Stimulated activated CD4-positive, alpha-beta T cell treated with anti-CD3 and anti-CD28 coated beads, Interleukin-1b, Interleukin-23, amount 100 ng/mL, for 24 hours (primary cell): Measurements from ENCODE around the gene MTMR1.
A peak's percentile ranks its signal among the peaks of the same experiment; 100 is the strongest.

ENCODE experiments used
- DNase-seq, 4 experiments: peaks; one replicate each; pipeline ENCODE4 v3.0.0-alpha.2; 2020; ENCODE audit warnings: low read depth in 4 of 4, low spot score in 1 of 4

MTMR1 gene

DNA sequence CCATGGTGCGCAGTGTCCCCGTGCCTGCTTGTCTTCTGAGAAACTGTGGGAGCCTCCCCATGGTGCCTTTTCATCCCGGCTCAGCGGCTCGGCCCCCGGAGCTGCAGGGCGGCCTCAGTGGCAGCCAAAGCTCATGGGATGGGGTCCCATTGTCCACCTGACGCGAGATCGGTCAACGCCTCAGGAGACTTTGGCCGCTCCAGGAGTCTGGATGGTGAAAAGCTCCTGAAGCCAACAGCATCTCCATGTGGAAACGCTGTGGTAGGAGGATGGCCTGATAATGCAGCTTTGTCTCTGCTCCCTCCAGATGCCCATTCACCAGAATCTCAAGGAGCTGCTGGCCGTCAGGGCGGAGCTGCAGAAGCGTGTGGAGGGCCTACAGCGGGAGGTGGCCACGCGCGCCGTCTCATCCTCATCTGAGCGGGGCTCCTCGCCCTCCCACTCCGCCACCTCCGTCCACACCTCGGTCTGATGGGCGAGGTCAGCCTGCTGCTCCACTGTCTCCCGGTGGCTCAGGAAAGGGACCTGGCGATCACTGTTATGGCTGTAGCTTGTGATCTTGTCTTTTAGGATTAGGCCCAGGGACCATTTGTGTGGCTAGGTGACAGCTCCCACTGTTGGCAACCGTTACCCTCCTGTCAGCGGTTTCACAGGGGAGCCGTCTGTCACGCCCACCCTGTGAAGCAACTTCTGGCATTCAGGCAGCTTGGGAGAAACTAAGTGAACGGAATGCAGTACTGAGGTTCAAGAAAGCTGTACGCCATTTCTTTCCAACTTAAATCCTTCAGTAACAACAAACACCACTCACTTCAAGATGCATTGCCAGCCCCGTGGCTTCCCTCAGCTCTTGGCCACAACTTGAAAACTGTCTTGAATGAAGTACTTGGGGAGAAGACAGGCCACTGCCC lies 69.3 kb downstream of the MTMR1 start:
- no peak for DNase-seq

DNA sequence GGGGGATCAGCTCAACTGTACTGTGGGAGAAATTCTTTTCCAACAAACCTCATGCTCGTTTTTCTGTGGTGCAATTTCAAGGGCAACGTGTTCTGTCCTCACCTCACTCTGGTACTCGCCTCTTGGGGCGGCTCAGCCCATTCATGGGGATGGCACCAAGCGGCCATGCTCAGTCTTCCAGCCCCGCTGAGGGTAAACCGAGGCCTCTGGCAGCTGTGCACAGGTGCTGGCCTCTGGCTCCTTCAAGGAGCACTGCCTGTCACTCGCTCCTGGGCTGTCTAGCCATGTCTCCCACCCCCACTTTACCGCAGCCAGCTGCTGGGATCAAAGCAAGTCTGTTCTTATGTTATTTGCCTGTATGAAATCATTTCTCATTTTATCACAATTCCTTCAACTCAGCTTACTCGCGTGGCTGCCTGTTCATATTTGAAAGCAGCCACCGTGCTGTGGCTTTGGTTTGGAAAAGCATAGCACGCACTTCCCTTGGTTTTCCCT lies 70.2 kb downstream of the MTMR1 start:
- DNase-seq: no peak

DNA sequence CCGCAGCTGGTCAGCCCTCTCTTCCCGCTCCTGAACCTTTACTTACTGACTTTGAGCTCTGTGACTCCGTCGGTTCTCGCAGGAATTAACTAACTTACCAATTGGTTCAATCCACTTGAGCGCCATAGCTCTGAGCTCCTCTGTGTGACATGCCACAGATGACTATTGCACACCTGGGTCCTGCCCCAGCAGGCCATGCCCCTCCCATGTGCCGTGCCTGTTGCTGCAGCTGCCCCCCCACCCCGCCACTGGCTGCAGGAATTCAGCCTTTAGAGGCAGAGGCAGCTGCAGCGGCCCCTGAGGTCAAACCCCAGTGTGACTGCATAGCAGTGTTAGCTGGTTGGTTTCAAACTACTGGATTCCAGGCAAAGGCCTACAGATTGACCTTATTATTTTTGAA lies 70.6 kb downstream of the MTMR1 start:
- no peak for DNase-seq

DNA sequence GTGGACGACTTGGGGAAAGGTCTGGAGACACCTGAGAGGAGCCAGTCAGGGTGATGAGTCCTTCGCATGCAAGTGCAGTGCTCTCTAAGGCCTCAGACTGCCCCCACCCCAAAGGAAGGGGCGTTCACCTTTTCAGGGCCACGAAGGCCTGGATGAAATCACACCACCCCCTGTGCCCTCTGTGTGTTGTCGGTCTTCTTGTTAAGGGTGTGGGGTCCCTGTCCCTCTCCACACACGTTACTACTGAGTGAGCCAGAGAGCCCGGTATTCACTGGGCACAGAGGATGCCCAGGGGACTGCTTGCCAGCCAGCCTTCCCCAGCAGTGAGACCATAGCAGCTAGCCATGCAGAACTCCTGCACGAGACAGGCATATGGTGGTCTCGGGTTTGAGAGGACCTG lies 72.0 kb downstream of the MTMR1 start:
- DNase-seq: no peak

DNA sequence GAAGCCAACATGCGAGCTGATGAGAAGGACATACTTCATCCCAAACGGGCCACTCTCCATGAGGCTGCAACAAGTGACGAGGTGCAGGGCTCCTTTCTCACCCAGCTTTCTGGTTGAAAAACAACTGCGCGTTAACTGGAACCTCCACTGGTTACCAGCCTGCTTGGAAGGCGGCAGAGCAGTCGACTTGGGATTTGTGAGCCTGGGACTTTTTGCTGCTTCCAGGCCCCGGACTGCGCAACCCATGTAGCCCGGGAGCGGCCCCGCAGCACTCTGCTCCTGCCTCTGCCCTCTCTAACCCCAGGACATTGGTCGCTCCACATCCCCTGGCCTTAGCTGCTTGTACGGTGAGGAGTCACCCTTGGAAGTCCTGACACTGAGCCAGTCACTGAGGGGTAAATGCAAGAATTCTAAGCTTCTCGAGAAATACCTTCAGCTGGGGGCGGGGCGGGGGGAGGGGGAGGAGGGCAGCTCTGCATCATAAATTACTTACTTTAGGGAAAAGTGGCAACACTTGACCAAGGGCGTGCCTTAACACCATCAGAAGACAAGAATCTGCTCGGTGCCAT lies 72.7 kb downstream of the MTMR1 start:
- DNase-seq: no peak

DNA sequence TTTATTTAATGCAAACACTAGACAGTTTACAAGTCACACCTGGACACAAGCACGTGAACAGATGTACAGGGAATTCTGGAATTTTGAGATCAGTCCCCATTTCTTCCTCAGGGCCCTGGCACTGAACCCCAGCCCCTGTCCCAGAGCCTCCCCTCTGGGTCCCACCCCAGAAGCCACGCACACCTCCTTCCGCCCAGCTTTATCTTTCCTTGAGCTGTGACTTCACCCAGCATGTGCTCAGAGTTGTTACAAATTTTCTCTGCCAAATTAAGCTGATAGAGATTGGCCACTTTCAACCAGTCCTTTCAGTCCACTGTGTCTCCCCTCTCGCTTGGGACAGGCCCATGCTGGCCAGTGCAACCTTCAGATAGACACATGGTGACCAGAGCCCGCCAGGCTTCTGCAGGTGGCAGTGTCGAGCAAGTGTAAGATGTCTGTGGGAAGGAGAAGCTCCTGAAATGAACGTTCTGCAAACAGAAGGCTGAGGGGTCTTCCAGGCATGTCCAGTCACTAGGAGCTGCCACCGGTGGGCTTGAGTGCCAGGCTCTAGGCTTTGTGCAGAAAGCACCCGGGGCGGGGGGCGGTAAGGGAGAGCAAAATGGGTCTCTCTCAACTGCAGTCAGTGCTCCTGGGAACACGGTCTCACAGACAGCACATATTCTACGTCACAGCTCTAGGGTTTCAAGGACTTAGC lies 73.3 kb downstream of the MTMR1 start:
- no peak for DNase-seq

DNA sequence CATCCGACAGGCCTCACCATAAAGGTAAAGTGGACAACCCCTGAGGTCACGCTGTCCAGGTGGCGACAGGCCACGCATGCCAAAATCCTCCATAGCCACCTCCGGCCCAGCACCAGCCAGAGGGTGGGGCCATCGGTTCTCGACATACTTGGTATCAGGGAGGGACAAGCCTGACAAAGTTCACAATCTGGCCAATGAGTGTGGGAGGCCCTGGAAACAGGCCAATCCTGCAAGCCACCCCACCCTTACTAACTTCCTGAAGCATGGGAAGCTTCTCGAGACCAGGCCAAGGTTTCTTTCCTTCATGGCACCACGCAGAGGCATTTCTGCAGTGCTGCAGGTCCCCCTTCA lies 73.8 kb downstream of the MTMR1 start:
- no peak for DNase-seq

DNA sequence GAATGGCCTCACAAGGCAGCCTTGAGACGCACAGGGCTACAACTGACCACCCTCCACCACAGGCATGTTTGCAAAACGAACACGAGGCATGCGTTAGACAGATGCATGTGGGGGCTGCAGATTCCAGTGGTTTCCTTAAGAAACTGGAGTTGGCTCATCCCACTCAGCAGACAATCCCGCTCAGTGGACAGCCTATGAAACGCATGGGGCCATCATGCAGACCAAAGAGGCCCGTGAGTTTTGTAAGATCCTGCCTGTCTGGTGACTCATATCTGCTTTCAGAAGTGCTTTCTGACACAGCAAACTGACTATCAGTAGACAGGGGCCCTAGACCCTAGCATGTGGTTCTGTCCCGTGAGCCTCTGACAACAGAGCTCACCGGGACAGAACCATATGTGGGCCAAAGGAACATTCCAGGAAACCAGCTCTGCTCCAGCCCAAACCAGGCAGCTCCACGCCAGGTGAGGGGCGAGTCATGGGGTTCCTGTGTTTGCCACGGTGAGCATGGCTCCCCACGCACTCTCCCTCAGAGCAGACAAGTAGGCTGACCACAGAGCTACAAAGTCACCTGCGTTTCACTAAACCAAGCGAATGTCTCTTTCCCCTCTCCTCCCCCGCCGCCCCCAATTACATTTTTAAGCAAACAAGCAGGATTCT lies 74.4 kb downstream of the MTMR1 start:
- DNase-seq: no peak

DNA sequence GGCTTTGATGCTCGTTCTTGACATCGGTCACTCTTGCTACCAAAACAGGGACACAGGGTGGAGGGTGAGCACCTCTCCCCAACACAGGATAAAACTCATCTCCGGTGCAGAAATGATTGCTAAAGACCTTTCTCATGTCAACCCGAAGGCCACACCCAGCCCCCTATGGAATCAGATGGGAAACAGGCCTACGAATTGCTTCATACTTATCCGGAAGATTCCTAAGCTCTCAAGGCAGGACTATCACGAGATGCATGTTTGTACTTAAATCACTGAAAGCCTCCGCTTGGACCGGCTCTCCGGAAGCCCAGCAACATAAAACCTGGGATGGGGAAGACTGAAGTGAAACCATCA lies 74.9 kb downstream of the MTMR1 start:
- DNase-seq: no peak

DNA sequence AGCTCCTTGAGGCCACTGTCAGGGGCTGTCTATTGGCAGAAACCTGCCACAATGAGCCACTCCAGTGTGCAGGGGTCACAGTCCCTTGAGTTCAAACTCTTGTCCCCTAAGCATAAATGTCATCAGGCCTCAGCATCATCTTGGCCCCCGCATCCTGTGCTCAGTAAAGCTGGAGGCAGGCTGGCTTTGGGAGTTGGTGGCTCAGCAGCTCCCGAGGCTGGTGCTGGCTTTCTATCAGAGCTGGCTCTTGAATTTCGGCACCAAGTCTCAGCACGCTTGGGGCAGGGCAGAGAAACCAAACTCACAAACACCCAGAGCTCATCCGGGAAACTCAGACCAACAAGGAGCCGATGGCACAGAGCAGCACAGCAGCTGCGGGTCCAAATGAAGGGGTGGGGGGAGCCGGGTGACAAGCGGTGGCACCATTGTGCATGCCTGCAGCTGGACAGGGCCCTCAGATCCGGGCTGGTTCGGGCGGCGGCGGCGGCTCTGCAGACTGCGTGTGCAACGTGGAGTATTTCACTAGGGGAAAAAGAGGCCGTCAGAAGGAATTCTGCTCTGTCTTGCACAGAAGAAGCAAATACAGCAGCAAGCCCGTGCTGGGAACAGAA lies 75.5 kb downstream of the MTMR1 start:
- no peak for DNase-seq

DNA sequence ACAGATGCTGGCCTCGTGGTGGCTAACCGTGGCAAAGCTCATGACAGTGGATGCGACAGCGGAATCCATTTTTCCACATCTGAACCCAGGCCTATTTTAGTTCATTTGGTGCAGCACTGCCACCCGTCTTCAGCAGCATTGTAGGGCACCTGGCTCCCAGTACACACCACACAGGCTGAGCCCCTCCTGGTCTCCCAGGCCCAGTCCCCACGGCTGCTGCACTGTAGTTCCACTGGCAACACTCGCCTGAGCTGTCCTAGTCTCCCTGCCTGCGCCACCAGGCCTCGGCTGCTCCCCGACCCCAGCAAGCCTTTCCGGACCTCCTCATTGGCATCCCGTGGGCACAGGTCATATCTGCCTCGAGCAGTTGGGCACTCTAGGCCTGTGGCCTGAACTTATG lies 76.2 kb downstream of the MTMR1 start:
- no peak for DNase-seq

DNA sequence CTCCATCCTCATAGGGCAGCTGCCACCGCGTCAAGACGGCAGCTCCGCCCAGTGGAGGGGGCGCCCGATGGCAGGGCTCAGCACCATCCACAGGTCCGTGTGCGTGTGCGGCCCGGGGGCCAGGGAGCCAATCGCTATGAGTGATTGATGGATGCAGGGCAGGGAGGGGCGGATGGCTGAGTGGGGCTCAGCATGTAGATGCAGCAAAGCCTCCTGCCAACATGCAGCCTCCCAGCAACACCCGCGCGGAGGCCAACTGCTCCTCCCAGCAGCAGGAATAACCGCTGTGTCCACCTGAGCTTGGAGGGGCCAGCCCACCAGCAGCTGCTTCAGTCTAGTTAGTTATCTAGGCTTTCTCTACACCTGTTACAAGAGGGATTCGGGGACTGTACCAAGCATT lies 77.4 kb downstream of the MTMR1 start:
- DNase-seq: no peak

DNA sequence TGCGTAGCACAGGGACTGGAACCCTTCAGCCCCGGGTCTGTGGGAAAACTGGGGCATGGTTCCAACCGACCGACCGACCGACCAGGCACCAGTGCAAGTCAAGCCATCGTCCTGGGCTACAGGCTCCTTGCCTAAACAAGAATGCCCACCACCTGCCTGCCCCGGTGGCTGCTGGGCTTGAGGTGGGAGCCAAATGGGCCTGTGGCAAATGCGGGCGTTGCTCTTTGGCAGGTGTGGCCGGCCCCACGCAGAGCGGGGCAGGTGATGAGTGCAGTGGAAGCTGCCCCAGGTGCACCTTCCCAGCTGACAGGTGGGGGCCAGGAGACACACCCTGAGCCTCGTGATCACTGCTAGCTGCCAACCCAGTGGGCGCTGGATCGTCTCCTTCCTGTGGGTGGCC lies 77.9 kb downstream of the MTMR1 start:
- no peak for DNase-seq

DNA sequence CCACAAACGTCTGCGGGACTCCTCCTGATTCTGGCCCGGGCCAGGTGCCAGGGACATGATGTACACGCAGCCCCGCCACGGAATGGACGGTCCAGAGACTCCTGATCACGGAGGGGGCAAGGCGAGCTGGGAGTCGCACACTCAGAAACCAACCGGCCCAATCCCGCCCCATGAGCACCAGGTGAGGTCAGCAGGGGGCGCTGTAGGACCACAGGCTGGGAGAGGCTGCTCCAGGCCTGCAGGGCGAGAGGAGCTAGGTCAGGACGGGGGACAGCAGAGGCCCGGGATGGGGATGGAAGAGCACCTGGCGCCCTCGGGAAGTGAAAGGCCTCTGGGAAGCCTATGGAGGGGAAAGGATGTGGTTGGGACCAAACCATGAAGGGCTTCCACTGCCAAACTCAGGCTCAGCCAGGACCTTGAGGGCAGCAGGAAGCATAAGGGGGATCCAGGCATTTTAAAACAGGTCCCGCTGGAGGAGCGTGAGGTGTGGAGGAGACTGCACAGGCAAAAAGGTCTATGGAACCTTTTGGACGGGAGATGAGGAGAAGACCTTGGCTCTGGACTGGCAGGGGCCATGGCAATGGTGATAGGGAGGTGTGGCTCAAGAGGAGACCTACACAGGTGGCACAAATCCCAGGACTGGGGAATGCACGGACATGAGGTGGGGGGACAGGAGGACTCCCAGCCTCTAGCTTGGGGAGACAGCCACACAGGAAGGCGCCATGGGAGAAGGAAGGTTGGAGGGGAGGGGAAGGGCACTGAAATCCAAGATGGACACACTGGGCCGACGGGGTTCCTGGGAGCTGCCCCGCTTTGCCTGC lies 79.2 kb downstream of the MTMR1 start:
- DNase-seq: peak; percentile 56 to 78 (median 66)

DNA sequence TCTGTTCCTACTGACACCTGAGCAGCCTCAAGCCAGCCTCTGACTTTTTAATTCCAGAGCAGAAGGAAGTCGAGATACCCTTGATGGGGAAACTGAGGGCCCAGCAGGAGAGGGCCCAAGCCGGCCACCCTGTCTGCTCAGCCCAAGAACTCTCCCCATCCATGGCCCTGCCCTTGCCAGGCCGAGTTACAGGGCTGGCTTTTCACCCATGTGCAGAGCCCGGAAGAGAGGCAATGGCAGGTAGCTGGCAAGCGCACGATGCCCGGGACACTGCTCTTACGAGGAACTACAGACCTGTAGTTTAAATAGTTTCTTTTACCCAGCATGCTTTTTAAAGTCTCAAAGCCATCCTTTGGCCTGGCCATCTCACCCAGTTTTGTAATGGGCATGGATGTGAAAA lies 79.9 kb downstream of the MTMR1 start:
- DNase-seq: no peak

DNA sequence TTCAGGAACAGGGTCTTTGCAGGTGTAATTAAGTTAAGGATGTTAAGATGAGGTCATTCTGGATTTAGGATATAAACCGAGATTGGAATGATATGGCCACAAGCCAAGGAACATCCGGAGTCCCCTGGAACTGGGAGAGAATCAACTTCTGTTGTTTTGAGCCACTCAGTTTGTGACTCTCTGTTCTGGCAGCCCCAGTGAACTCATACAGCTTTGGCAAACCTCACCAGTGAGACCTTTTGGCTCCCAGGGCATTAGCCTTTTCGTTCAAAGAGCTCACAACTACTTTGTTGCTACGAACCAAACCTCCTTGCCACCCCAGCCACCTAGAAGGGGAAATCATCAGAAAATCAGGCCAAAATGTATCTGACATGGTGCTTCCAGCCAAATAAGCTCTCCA lies 80.4 kb downstream of the MTMR1 start:
- DNase-seq: no peak

DNA sequence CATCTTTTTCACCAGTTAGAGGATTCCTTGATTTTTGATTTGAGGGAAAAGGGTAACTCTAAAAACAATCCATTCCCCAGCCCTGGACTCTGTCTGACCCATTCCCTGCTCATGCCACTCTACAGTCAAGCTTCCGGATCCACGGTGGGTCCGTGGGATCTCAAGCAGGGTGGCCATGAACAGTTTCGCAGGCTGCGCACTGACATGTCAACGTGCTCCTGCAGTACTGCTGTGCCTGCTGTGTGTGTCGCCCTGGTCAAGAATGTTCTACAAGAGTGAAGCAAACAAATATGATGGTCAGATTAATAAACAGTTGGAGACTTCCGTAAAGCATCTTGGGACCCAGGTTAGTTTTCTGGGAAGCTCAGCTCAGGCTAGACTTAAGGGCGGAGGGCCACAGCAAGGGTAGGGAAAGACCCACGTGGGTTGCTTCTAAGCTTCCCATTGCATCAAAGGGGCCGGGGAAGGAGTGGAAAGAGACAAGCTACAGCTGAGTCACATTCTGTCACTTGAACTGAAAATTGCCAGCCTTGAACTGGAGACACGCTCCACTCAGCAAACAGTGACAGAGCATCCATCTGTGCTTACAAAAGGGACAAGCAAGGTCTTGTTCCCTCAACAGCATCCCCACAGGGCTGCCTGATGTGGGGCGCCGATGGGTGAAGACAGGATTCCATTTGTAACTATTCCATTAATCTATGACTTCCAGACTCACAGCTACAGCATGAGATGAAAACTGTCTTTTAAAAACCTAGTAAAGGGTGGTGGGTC lies 81.8 kb downstream of the MTMR1 start:
- DNase-seq: no peak

DNA sequence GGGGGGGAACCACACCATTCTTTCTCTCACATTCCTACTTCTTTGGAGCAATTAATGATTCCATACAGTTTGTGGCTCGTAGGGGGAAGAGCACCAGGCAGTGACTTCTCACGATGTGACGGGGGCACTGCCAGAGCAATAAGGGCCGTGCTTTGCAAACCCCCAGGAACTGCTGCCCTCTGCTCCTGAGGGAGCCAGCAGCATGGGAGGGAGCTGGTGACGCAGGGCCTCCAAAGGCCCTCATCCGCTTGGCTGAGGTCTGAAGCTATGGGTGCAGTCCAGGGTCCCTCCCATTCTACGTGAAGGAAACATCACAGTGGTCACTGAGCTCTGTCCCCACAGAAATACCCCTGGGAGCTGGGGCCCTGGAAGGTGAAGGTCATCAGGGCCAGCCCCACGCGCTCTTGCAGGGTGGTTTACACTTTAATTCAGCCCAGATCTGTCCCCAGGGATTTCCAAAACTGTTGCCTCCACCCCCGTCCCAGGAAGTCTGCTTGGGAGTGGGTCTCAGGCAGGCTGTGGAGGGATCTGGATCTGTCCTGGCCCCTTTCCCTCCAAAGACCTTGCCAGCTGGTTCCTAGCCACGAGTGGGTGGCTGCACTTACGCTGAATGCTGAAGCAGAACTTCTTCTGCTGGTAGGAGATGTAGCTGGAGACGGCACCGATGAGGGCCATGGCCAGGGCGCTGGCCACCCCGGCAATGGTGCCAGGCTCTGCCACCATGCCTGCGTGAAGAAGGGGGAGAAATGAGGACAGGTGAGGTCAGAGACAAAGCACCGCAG lies 82.6 kb downstream of the MTMR1 start:
- no peak for DNase-seq
